PFSK-1 (cell line): ENCODE data around the gene EXD3.

Experiments
- FOXP2 ChIP-seq: optimal IDR thresholded peaks from 2 replicates; pipeline ENCODE3; 2011; ENCODE audit warnings: borderline replicate concordance, control low read depth, inconsistent platforms; ENCODE audit not compliant: insufficient read depth; ENCODE audit errors: extremely low read length, extremely low read depth
- POLR2AphosphoS5 ChIP-seq: IDR thresholded peaks from 2 replicates; pipeline ENCODE4 v1.6.1; 2012; ENCODE audit warnings: low read depth, mild to moderate bottlenecking, control low read depth, low read length, moderate library complexity
- REST ChIP-seq, 2 experiments: IDR thresholded peaks; 2 replicates each; pipeline versions ENCODE4 v1.6.1 to v1.8.0; 2011 to 2012; ENCODE audit warnings: low read depth in 2 of 2, low read length in 2 of 2, control low read depth in 1 of 2, inconsistent platforms in 1 of 2, mild to moderate bottlenecking in 1 of 2, moderate library complexity in 1 of 2; ENCODE audit not compliant: insufficient read depth in 1 of 2
- SIN3A ChIP-seq: IDR thresholded peaks from 2 replicates; pipeline ENCODE4 v1.6.1; 2012; ENCODE audit warnings: mild to moderate bottlenecking, low read length, moderate library complexity, borderline replicate concordance; ENCODE audit not compliant: insufficient read depth
- TAF1 ChIP-seq: IDR thresholded peaks from 2 replicates; pipeline ENCODE4 v1.6.1; 2012; ENCODE audit warnings: low read length, control low read depth, borderline replicate concordance; ENCODE audit not compliant: insufficient read depth

DNA sequence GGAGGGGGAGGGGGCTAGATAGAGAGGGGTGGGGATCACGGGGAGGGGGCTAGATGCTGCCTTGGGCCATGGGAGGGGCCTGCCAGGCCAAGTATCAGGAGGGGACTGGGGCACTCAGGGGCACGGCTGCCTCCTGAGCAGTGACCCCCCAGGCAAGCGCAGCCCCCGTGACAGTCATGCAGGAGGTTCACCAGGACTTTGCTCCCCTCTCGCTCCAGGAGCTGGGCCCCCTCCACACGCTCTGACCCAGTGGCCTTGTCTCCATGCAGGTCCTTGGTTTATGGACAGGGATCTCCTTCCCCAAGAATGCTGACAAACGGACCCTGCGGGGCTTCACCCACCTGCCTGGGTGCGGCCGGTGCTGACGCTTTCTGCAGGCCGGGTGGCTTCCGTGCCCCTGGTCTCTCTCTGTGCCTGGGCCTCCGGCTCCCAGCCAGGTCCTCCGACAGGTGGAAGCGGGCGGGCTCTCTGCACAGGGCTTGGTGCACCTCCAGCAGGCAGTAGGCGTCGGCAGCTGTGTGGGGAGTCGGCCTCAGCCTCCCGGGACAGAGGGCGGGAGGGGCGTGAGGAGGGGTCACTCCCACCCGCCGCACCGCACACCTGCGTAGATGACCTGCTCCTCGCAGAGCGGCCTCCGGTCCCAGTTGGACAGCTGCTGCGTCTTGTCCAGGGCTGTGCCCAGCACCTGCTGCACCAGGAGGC, 74.0 kb downstream of the EXD3 start:
- TF ChIP-seq TAF1 (no peak), REST (IDR thresholded peaks at IDR 0.05; ENCODE audit: insufficient read depth in 1 of 2, low read depth in 2 of 2, low read length in 2 of 2) (no peak), POLR2AphosphoS5 (no peak), SIN3A (no peak), FOXP2 (no peak)
